Activated CD4-positive, alpha-beta T cell treated with anti-CD3 and anti-CD28 coated beads, Interleukin-10, Interleukin-2, amounts not matched to agents 100 ng/mL and 50 ng/mL, durations not matched to agents 16 hours and 8 hours (primary cell): ENCODE results near the gene DET1.
A peak's percentile ranks its signal among the peaks of the same experiment; 100 is the strongest.
"Not testable (repeated sequence)": the region's sequence is repeated elsewhere in the genome, so short reads cannot be mapped to it uniquely, and the experiment has no call there.

Experiments used
- DNase-seq: peaks from one replicate; pipeline ENCODE4 v3.0.0-alpha.2; 2020

Gene DET1

DNA sequence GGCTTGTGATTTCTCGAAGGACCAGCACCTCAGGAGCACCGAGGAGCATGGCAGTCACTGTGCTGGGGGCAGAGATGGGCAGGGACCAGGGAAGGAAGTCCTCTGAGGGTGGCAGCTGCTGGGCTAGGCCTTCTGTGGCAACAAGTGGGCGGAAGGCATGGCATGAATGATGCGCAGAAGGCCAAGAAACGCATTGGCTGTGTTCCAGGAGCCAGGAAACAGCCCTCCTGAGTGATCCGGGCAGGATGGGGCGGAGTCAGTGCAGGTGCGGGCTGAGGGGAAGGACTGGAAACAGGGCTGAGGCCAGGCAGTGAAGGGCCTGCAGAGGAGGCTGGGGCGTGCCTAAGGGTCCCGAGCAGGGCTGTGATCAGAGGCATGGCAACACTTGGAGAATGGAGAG is 55.3 kb downstream of the DET1 start:
- DNase-seq: no peak

DNA sequence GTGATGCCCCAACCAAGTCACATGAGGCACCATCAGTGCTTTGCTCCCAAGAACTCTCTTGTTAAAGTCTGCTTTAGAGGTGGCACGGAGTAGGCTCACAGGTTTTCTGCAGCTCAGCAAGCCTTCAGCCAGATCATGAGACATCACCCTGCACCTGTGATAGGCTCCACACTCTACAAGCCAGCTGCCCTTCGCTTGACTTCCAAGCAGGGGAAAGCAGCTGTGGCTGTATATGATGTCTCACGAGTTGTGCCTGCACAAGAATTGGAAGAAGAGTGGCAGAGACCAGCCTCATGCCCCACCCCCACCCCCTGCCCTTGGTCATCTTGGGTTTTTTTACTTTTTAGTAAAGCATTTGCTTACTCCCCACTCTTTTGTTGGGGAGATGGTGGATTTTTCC is 56.4 kb downstream of the DET1 start:
- DNase-seq: no peak

DNA sequence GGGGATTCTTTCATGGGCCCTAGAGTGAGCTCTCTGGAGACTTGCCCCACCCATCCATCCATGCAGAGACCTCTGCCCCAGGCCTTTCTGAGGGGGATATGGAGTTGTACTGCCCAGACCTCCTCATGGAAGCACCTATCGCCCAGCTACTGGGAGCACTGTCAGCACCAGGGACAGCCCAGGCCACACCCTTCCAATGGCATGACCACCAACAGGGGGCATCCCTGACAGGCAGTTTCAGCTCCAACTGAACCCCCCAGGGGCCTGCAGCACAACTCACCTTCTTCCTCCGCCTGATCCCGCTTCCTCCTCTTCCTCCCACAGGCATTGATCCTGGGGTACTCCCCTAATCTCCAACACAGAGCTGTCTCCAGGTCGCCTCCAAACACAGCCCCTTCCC is 57.2 kb downstream of the DET1 start:
- DNase-seq: no peak

DNA sequence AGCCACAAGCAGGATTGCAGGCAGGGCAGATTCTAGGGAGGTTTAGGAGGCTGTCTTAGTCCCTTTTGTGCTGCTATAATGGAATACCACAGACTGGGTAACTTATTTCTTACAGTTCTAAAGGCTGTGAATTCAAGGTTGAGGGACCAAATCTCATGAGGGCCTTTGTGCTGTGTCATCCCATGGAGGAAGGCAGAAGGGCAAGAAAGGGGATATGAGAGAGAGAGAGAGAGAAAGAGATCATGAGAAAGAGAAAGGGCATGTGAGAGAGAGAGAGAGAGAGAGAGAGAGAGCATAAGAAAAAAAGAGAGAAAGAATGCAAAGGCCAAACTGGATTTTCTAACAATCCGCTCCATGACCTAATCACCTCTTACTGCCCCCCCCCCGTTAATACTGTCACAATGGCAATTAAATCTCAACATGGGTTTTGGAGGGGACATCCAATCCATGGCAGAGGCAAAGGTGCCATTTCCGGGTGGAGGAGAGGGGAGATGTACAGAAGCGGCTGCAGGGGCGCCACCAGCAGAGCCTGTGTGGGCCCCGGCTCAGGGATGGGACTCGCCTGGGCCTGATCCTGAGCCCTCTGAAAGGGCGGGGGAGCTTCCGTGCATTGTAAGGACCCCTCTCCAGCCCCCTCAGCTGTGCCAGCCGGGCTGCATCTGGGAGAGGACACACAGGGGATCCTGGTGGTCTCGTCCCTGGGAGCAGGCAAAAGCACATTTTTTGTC is 58.5 kb downstream of the DET1 start:
- DNase-seq: no peak

DNA sequence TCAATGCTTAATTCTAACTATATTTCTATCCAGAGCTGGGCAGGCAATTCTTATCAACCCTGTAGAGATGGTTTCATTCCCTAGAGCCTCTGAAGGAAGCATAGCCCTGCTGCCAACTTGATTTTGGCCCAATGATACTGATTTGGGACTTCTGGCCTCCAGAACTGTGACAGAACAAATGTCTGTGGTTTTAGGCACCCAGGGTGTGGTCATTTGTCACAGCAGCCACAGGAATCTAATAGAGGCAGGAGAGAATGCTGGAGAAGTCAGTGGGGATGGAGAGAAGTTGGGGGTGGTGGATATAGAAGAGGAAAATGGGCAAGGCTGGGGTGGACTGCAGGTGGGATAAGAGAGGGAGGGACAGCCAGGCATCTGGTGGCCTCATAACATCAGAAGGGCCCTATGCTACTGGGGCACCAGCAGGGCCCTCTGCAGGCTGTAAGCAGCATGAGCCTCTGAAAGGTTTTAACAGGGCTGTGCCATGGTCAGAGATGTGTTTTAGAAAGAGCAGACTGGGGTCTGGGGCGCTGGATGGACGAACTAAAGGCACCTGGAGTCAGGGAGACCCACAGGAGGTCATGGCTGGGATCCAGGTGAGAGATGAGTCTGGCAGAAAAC is 59.2 kb downstream of the DET1 start:
- no peak for DNase-seq

DNA sequence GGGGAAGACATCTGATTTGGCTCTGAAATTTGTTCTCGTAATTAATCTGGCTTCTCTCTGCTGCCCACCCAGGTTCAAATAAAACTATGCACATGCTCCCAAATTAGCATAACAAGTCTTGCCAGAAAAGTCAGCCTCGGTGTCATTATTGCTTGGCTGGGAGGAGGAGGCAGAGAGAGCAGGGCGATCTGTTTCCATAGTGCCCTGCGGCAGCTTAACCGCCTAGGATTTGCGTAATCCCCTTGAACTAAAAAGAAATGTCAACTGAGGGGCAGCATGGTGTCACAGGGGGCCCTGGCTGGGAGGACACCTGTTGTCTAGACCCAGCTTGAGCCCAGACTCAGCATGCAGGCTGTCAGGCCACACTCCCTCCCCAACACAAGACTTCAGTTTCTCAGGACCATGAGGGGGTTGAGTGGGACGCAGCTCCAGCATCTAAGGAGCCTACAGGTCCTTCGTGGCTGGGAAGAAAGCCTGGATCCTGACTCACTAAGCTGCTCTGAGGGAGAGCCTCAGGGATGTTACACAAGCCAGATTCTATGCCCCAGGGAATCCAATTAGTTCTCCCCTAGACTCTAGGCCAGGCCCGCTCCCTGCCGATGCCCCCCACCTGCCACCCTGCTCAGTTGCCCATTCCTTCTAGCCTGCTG is 61.7 kb downstream of the DET1 start:
- no peak for DNase-seq

DNA sequence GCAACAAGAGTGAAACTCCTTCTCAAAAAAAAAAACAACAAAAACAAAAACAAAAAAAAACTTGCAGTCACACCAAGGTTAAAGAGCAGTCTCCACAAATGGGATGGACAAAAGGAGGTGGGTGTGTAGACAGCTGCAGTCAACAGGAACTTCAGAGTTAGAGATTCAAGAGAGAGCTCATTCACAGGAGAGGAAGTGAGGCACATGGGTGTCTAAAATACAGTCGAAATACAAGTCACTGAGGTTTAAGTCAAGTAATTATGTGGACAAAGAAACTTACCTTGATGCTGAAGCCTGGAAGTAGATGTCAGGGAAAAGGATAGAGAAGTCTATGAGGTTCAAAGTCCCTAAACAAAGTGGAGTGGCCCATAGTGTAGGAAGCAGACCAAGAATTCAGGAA is 64.2 kb downstream of the DET1 start:
- no peak for DNase-seq

DNA sequence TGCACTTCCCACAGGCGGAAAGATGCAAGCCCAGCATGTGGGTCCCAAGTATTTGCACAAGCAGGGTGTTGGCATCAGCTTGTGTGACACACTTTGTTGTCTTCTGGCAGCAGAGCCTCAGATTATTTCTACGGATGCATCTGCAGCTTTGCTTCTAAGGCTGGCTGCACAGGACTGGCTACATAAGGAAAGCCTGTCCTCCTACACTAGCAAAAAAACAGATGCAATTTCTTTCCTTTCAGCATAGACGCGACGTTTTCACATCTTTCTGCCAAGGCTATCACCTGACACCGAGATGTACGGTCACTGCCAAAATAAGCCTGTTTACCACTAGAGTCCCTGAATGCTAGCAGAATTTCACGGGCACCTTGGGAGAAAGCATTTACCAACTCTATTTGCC is 65.5 kb downstream of the DET1 start:
- DNase-seq: no peak

DNA sequence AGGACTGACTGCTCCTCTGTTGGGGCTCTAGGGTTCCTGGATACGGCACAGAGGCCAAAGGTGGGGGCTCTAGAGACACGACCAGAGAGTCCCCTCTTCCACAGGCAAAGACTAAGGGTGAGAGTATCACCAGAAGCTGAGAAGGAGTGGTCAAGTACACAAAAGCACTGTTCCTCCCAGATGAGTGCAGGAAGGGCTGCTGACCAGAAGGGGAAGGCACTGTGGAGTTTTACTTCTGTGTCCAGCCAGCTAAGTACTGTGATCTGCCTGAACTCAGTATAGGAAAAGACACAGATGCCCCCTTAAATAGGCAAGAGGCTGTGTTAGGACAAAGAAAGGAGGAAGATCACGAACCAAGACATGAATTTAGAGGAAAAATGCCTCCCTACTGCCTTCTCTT is 67.3 kb downstream of the DET1 start:
- DNase-seq: no peak

DNA sequence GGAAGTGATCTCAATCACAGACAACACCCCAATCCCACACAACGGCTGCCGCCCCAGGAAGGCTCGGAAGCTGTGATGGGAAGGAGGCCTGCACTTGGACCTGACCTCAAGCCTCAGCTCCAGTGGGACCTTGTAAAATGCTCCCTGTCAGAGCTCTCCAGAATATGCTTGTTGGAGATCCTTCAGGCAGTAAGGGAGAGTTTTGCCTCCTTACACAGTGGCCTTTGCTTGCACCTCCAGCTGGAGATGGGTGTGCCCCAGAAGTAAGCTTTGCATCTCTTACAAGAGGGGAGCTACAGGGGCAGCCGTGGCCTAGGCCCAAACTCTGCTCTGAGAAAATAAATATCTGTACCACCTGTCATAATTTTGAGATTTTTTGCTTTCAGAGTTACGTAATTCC is 68.6 kb downstream of the DET1 start:
- no peak for DNase-seq

DNA sequence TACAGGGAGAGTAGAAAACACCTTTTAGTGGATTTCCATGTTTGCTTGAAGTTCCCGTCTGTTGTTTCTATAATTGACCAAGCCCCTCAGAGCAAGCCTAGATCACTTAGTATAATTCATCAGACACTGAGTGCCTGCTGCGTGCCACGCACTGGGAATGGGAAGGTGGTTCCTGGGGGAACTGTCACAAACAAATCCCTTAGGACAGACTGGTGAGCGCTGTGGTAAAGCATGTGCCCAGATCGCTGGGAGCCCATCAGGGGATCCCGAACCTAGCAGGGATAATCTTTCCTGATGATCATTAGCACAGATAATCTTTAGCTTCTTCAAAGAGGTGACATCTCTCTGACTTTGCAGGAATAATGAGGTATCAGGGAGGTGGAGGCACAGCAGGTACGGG is 69.4 kb downstream of the DET1 start:
- DNase-seq: no peak

DNA sequence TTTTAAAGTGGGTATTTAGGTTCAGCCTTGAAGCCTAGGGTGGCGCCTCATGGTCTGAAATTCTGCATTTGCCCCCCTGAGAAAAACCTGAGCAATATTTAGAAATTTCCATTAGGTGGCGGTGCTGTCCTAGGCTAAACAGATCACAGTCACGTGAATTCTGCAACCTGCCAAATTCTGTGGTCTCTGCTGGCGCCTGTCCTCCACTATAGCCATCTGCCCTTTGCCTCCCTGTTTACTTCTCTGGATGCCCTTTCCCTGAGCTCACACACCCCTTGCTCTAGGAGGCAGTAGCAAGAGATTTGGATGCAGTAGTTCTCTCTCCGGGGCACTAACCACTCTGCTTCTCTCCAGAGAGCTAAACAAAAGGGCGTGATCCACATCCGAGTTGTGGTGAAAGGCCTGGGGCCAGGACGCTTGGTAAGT is 69.8 kb downstream of the DET1 start:
- peak; percentile 42 for DNase-seq

DNA sequence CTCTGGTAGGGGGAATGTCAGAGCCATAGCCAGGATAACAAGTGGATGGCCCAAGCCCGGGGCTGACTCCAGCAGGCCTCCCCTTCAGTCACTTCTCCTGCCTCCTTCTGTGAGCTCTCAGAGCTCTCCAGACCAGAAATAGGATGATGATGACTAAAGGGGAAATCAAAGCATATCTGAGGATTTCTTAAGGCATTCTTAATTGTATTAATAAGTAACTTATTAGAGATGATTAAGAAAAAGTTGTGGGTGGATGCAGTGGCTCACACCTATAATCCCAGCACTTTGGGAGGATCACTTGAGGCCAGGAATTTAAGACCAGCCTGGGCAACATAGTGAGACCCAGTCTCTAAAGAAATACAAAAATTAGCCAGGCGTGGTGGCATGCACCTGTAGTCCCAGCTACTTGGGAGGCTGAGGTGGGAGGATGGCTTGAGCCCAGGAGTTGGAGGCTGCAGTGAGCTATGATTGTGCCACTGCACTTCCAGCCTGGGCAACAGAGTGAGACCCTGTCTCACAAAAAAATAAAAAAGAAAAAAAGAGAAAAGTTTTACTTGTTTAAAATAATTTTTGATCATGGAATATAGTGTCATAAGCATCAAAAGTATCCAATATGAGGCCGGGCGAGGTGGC is 72.7 kb downstream of the DET1 start:
- not testable (repeated sequence) for DNase-seq

DNA sequence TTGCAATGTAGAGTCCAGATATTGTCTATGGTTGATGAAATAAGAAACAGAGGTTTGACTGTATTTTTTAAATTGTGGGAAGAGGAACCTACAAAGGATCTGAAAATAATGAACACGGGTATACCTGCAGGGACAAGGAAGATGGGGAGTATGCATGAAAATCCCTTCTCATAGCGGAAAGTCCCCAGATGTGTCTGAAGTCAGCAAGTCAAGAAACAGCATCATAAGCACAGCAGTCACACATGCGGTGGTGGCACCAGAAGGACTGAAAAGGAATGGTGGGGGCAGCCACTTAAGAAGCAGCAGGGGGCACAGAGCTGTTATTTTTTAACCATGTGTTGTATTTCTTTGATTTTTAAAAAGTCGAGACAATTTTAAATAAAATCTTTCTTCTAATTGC is 74.3 kb downstream of the DET1 start:
- DNase-seq: peak; percentile 25

DNA sequence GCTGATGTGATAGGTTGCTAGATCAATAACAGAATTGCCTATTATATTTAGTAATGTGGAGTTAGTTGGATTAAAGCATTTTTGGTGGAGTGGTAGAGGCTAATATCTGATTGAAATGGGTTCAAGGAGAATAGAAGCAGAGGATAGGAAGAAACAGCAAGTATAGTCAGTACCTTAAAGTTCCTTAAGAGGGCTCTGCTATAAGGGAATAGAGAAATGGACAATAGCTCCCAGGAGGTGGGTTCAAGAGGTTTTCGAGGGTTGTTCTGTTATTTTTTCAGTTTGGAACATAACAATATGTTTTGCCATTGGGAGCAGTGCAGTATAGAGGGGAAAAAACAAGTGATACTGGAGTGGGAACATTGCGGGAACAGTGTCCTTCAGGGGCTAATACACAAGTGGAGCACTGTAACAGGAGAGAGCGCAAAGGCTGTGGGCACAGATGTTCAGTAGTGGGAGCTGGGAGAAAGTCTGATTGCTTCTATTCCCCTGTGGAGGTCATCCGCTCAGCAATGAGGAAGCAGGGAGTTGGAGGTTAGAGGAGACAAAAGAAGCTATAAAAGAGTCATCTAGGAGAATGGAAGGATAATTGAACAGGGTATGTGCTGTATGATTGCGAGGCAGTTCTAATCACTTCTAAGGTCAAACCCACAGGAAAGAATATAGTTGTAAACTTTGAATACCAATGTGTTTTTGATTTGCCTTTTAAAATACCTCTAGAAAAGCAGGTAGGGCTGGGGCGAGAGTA is 75.7 kb downstream of the DET1 start:
- DNase-seq: no peak

DNA sequence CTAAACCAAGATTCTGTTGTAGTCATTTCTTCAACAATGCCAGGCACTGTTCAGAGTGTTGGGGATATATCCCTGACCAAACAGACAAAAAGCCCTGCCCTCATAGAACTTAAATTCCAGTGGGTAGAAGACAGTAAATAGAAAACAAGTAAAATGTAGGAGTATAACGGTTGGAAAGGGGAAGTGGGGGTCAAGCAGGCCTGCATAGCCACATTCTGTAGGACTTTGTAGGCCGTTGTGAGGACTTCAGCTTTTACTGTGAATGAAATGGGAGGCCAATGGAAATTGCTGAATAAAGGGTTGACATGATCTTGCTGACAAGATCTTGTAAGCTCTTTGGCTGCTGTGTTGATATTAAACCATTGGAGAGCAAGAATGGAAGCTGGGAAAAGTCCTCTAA is 77.2 kb downstream of the DET1 start:
- DNase-seq: no peak

DNA sequence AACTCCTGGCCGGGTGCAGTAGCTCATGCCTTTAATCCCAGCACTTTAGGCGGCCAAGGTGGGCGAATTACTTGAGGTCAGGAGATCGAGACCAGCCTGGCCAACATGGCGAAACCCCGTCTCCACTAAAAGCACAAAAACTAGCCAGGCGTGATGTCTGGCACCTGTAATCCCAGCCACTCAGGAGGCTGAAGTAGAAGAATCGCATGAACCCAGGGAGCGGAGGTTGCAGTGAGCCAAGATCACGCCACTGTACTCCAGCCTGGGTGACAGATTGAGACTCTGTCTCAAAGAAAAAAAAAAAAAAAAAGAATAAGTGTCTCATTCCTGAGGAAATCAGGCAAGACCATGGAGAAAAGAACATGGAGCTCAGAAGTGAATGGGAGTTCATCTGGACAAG is 77.8 kb downstream of the DET1 start:
- DNase-seq: not testable (repeated sequence)

DNA sequence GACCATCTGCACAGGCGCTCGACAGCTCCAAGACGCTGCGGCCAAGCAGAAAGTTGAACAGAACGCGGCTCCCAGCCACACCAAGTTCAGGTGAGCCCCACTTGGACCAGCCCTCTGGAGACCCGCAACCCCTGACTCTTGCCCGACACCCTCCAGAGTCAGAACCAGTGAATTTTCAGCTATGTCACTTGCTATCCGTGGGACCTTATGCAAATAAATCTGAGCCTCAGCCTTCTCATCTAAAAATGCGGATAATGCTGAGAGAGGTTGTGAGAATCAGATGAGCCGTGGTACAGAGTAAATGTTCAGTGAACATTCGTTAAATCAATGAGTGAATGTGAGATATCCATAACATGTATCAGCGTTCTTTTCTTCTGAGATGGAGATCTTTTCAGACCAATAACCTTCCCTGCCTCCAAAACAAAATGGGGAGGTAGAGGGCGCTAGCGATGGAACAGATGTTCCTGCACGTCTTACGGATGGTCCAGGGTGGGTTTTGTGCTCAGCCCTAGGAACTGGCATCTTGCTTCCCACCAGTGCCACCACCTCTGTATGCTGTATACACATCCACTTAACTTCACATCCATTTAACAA is 78.4 kb downstream of the DET1 start:
- peak; percentile 28 for DNase-seq

DNA sequence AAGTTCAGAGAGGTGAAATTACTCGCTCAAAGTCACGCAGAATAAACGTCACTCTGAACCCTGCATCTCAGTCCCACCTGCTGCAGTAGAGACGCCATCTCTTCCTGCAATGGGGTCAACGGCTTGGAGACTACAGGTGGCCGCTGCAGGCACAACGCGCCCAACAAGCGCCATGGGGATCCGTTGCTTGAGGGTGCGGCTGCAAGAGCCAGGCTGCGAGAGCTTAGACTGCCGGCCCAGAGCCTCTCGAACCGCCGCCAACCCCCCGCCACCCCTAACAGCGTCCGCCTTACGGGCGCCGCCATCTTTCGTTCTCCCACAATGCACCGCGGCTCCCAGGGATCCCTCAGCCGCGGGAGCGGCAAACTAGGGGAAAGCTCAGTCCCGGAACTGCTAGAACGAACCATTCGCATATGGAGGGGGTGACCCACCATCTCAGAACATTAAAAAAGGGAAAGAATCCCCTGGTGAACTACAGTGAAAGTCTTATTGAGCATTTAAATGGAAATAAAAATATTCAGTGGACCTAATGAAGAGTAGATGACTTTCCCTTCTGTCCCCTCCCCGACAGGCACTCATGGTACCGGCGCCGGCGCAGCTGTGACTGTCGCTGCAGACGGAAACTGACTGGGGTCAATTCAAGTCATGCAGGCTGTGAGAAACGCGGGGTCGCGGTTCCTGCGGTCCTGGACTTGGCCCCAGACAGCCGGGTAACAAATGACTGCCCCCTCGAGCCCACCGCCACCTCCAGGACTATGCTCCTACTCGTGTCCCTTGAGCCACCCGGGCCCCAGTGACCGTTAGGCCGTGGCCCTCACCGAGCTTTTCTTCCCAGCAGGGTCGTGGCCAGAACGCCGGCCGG is 79.2 kb downstream of the DET1 start, which contains the start of the genes MRPL46 and MRPS11:
Gene MRPL46 (minus strand): TSS at position 316 of the 862 bp plus-strand sequence. CDS start 11 bp downstream, at position 305.
Gene MRPS11 (plus strand): TSS at position 636 of the 862 bp plus-strand sequence. CDS start 10 bp downstream, at position 646.
- peak; percentile 92 for DNase-seq

DNA sequence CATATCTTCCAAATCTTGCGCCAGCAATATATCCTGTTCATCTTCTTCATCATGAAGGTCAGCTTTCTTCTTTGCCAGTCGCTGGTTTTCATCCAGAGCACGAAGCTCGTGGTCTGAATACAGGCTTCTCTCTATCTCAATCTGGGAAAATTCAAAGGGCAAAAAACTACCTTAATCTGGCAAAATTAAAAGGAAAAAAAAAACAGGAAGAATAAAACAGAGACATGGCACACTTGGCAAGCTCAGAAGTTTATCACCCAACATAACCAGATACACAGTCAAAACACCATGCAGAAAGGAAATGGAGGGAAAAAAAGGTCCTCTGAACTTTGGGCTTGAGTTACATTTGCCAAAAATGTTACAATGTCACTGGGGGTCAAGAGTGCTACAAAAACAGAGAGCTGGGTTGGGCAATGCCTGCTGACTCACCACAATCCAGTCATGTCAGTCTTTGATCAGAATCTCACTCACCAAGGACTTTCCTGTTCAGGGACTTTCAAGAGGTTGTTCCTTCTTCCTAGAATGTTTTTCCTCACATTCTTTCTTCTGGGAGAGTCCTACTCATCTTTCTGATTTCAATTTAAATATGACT is 80.8 kb downstream of the DET1 start:
- peak; percentile 62 for DNase-seq
